ENCODE results near the gene MGARP. TPM values are rescaled to one million over a fixed set of nuclear protein-coding genes. Genes with fewer than 3 reads are reported as not detected.

The MGARP gene
- total and polyA plus RNA-seq, 9 of the 15 experiments (the other 6 are each of a cell fraction or from before 2014, with no cell fraction given): 0.11 to 0.45 (median 0.23) TPM; not detected in 4

DNA sequence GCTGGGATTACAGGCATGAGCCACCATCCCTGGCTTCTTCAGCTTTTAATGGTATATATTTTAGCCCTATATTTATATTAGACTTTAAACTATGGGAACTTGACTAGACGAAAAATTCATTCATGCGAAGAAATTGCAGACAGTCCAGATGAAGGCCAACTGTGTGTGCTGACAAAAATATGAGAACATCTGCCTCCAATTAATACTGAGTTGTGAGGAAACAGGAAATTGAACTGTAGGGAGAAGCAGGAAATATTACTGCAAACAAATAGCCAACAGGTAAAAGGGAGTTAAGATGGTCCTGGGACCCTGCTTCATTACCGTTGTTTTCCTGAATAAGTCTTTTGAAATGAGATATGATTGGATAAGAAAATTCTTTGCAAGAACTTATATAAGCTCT is 26.3 kb downstream of the MGARP start:
- H3K36me3 ChIP-seq (ENCODE audit: control insufficient read depth, insufficient read depth, low read length): no peaks in the 10 kb centered on the region
- H3K4me3 ChIP-seq: no peak overlapping the region
- H3K9ac ChIP-seq (ENCODE audit: insufficient read depth in 1 of 2, low read depth in 2 of 2, low read length in 2 of 2): no peak overlapping the region
- no peaks in the 10 kb centered on the region for H3K79me2 ChIP-seq (ENCODE audit: control insufficient read depth, insufficient read depth, low read length)
- H3K9me3 ChIP-seq (replicated peaks; ENCODE audit: control insufficient read depth, insufficient read depth, low read depth, low read length): no peaks in the 10 kb centered on the region
- in situ Hi-C loops (cut with MboI) (no loop called here), intact Hi-C loops (cut with micrococcal nuclease) (no loop called here)
- H2AFZ ChIP-seq (ENCODE audit: low read depth, low read length): 0 out of 2 replicates have a peak overlapping the region, but pooled peaks have one; percentile 0
- ChIA-PET CTCF (ENCODE audit: low intra/inter-chr PET ratio) (no interaction called here), POLR2A (interaction anchor here (0.8 kb wide), 1 partner anchor 14 kb away, joined by 3 read pairs; no protein-coding TSS in a partner anchor)
- TF ChIP-seq, protein P1, sequence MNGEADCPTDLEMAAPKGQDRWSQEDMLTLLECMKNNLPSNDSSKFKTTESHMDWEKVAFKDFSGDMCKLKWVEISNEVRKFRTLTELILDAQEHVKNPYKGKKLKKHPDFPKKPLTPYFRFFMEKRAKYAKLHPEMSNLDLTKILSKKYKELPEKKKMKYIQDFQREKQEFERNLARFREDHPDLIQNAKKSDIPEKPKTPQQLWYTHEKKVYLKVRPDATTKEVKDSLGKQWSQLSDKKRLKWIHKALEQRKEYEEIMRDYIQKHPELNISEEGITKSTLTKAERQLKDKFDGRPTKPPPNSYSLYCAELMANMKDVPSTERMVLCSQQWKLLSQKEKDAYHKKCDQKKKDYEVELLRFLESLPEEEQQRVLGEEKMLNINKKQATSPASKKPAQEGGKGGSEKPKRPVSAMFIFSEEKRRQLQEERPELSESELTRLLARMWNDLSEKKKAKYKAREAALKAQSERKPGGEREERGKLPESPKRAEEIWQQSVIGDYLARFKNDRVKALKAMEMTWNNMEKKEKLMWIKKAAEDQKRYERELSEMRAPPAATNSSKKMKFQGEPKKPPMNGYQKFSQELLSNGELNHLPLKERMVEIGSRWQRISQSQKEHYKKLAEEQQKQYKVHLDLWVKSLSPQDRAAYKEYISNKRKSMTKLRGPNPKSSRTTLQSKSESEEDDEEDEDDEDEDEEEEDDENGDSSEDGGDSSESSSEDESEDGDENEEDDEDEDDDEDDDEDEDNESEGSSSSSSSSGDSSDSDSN (IDR thresholded peaks at IDR 0.05; ENCODE audit: borderline replicate concordance in 1 of 2, low read depth in 2 of 2, low read length in 2 of 2): no peak
- TF ChIP-seq CEBPB (tag; IDR thresholded peaks at IDR 0.05): no peak
- TF ChIP-seq, protein P2, sequence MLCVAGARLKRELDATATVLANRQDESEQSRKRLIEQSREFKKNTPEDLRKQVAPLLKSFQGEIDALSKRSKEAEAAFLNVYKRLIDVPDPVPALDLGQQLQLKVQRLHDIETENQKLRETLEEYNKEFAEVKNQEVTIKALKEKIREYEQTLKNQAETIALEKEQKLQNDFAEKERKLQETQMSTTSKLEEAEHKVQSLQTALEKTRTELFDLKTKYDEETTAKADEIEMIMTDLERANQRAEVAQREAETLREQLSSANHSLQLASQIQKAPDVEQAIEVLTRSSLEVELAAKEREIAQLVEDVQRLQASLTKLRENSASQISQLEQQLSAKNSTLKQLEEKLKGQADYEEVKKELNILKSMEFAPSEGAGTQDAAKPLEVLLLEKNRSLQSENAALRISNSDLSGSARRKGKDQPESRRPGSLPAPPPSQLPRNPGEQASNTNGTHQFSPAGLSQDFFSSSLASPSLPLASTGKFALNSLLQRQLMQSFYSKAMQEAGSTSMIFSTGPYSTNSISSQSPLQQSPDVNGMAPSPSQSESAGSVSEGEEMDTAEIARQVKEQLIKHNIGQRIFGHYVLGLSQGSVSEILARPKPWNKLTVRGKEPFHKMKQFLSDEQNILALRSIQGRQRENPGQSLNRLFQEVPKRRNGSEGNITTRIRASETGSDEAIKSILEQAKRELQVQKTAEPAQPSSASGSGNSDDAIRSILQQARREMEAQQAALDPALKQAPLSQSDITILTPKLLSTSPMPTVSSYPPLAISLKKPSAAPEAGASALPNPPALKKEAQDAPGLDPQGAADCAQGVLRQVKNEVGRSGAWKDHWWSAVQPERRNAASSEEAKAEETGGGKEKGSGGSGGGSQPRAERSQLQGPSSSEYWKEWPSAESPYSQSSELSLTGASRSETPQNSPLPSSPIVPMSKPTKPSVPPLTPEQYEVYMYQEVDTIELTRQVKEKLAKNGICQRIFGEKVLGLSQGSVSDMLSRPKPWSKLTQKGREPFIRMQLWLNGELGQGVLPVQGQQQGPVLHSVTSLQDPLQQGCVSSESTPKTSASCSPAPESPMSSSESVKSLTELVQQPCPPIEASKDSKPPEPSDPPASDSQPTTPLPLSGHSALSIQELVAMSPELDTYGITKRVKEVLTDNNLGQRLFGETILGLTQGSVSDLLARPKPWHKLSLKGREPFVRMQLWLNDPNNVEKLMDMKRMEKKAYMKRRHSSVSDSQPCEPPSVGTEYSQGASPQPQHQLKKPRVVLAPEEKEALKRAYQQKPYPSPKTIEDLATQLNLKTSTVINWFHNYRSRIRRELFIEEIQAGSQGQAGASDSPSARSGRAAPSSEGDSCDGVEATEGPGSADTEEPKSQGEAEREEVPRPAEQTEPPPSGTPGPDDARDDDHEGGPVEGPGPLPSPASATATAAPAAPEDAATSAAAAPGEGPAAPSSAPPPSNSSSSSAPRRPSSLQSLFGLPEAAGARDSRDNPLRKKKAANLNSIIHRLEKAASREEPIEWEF (CRISPR knock-in tag; IDR thresholded peaks at IDR 0.05): no peak
- no peak for TF ChIP-seq HDAC1 (IDR thresholded peaks at IDR 0.05)
- no peak for TF ChIP-seq ZNF77 (CRISPR knock-in tag; IDR thresholded peaks at IDR 0.05)
- TF ChIP-seq, protein P3, sequence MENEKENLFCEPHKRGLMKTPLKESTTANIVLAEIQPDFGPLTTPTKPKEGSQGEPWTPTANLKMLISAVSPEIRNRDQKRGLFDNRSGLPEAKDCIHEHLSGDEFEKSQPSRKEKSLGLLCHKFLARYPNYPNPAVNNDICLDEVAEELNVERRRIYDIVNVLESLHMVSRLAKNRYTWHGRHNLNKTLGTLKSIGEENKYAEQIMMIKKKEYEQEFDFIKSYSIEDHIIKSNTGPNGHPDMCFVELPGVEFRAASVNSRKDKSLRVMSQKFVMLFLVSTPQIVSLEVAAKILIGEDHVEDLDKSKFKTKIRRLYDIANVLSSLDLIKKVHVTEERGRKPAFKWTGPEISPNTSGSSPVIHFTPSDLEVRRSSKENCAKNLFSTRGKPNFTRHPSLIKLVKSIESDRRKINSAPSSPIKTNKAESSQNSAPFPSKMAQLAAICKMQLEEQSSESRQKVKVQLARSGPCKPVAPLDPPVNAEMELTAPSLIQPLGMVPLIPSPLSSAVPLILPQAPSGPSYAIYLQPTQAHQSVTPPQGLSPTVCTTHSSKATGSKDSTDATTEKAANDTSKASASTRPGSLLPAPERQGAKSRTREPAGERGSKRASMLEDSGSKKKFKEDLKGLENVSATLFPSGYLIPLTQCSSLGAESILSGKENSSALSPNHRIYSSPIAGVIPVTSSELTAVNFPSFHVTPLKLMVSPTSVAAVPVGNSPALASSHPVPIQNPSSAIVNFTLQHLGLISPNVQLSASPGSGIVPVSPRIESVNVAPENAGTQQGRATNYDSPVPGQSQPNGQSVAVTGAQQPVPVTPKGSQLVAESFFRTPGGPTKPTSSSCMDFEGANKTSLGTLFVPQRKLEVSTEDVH (IDR thresholded peaks at IDR 0.05; ENCODE audit: low read depth, partially characterized antibody): no peak
- TF ChIP-seq PHF20 (IDR thresholded peaks at IDR 0.05; ENCODE audit: partially characterized antibody): no peak
- no peak for TF ChIP-seq TAF1 (IDR thresholded peaks at IDR 0.05; ENCODE audit: control insufficient read depth, extremely low read depth, insufficient read depth, low read length, severe bottlenecking)
- TF ChIP-seq EP300 (IDR thresholded peaks at IDR 0.05; ENCODE audit: low read length): no peak
- 59% methylated on average over 3 of the region's 3 CpGs for WGBS (ENCODE audit: insufficient coverage, low coverage, missing lambda C conversion rate)
- no peak for DNase-seq (ENCODE audit: extremely low read depth in 1 of 4, low spot score in 3 of 4)
- FAIRE-seq: no peak
- H3K4me1 ChIP-seq (replicated peaks in 1 of 2; ENCODE audit: control insufficient read depth in 2 of 2, insufficient read depth in 2 of 2, low read length in 2 of 2): no peaks in the 10 kb centered on the region
- no peak overlapping the region for H3K4me2 ChIP-seq (ENCODE audit: insufficient read depth, low read length)
- no peaks in the 10 kb centered on the region for H3K9me1 ChIP-seq (ENCODE audit: control insufficient read depth, insufficient read depth, low read length)
- no TSS peak for BruUV-seq (replicated peaks)
- no peaks in the 10 kb centered on the region for H3K27me3 ChIP-seq (ENCODE audit: control insufficient read depth in 2 of 2, insufficient read depth in 2 of 2, low read length in 2 of 2)
- no peak for ATAC-seq
- no peaks in the 10 kb centered on the region for H4K20me1 ChIP-seq (replicated peaks; ENCODE audit: control insufficient read depth, insufficient read depth, low read length)
- H3K27ac ChIP-seq (ENCODE audit: extremely low read depth, low read depth, low read length): no peak overlapping the region

Measured in K562 (cell line).